Muscle of back (tissue), 11 donors: ENCODE measurements around the gene TEK. TPM values are rescaled to one million over a fixed set of nuclear protein-coding genes. Genes with fewer than 3 reads are reported as not detected.
"Not testable (repeated sequence)": the region's sequence is repeated elsewhere in the genome, so short reads cannot be mapped to it uniquely, and the experiment has no call there.

Source experiments
- DNase-seq, 3 donors: peaks; one replicate each; pipeline versions ENCODE4 v3.0.0 to v3.0.0-alpha.2; 2013
- polyA plus RNA-seq, 10 donors: library from polyadenylated mRNA; unstranded; fragments of 120-200 nt; gene quantifications; one replicate each; pipeline ENCODE4 v1.2.1, GENCODE V29; 2013; ENCODE audit not compliant: insufficient read length in 10 of 10

TEK gene
- polyA plus RNA-seq, 10 donors = 13.4 to 20.7 (median 19.0) TPM

- no peak for DNase-seq
Observed at GRCh38 chr9:27212191-27212590, 103.2 kb downstream of the TEK start.

- no peak for DNase-seq
Observed at GRCh38 chr9:27212621-27213020, 103.6 kb downstream of the TEK start.

- DNase-seq = no peak
Observed at GRCh38 chr9:27227192-27227591, 118.2 kb downstream of the TEK start.

GRCh38 chr9:27239648-27240047, 130.6 kb downstream of the TEK start:
- not testable (repeated sequence) for DNase-seq

- DNase-seq = peak in 1 of 3 donors; percentile 21
Observed at GRCh38 chr9:27247756-27248155, 138.7 kb downstream of the TEK start.

- no peak for DNase-seq
Observed at GRCh38 chr9:27248702-27249101, 139.7 kb downstream of the TEK start.

GRCh38 chr9:27258662-27259061, 149.6 kb downstream of the TEK start:
- no peak for DNase-seq

- no peak for DNase-seq
Observed at GRCh38 chr9:27260789-27261516, 151.9 kb downstream of the TEK start.

- DNase-seq = no peak
Observed at GRCh38 chr9:27261517-27262211, 152.6 kb downstream of the TEK start.

GRCh38 chr9:27272103-27272502, 163.1 kb downstream of the TEK start:
- no peak for DNase-seq

- DNase-seq = no peak
Observed at GRCh38 chr9:27273186-27273585, 164.2 kb downstream of the TEK start.

- peak; percentile 62 to 82 (median 76) for DNase-seq
Observed at GRCh38 chr9:27276193-27277030, 167.4 kb downstream of the TEK start.

- DNase-seq = no peak
Observed at GRCh38 chr9:27278374-27278773, 169.3 kb downstream of the TEK start.

GRCh38 chr9:27279611-27280010, 170.6 kb downstream of the TEK start:
- DNase-seq = no peak

Other genes with a start within 250 kb of the TEK start
- gene CAAP1, start 216.4 kb upstream of the TEK start, polyA plus RNA-seq = 10 to 100 TPM; 15.0 to 20.7 (median 16.9) TPM
- 10 to 100 TPM; 28.1 to 45.5 (median 33.5) TPM for gene PLAA, start 162.0 kb upstream of the TEK start, polyA plus RNA-seq
- 10 to 100 TPM; 11.2 to 17.5 (median 14.4) TPM for gene IFT74, start 152.8 kb upstream of the TEK start, polyA plus RNA-seq
- under 1 TPM in 8 of 10 donors, not detected in 2; 0.10 to 0.20 (median 0.15) TPM for gene LRRC19, start 103.6 kb upstream of the TEK start, polyA plus RNA-seq
- not detected for gene EQTN, start 187.9 kb downstream of the TEK start, polyA plus RNA-seq